GM15510 (cell line): Measurements from ENCODE around the gene BABAM2.

Experiments
- POLR2A ChIP-seq: IDR thresholded peaks from 3 replicates; pipeline ENCODE4 v1.6.1; 2011; ENCODE audit warnings: borderline replicate concordance; ENCODE audit not compliant: insufficient read length; ENCODE audit errors: extremely low read depth

Gene BABAM2

DNA sequence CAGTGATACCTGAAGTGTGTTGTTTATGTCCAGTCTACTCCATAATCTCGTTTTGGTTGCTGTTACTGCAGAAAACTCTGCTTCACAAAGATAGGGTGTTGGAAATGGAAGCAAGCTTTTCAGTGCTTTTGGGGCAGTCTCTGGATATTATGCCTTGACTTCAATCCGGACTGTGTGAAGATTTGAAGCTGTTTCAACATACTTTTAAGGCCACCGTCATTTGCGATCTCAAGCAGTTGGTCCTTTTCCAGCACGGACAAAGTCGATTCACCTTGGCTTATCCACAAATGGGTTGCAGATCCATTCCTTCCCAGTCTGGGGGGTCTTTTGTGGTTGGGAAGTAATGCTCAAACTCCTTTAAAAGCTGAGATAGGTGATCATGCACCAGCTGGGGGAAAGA lies 20.8 kb upstream of the BABAM2 start:
- no peak for TF ChIP-seq POLR2A

DNA sequence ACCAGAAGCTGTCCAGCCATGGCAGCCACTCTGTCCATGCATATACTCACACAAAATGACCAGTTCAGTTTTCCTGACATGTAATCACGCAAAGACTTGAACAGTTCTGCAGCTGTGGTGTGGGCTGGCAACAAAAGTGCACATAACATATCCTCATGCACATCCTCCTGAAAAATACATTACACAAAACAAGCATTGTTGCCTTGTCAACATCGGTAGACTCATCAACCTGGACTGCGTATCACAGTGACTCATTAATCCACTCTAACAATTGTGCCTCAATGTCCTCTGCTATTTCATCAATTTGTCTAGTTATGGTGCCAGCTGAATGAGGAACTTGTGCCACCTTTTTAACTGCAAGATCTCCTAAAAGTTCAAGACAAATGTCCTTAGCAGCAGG lies 19.8 kb upstream of the BABAM2 start:
- no peak for TF ChIP-seq POLR2A

DNA sequence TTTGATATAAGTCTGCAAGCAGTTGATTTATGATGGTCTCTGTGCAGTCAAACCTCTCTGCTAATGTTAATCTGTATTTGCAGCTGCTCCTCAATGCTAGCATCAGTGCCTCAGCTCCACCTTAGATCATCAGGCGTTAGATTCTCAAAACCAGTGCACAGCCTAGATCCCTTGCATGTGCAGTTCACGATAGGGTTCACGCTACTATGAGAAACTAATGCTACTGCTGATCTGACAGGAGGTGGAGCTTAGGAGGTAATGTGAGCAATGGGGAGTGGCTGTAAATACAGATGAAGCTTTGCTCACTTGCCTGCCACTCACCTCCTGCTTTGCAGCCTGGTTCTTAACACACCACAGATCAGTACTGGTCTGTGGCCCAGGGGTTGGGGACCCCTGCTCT lies 18.7 kb upstream of the BABAM2 start:
- no peak for TF ChIP-seq POLR2A

DNA sequence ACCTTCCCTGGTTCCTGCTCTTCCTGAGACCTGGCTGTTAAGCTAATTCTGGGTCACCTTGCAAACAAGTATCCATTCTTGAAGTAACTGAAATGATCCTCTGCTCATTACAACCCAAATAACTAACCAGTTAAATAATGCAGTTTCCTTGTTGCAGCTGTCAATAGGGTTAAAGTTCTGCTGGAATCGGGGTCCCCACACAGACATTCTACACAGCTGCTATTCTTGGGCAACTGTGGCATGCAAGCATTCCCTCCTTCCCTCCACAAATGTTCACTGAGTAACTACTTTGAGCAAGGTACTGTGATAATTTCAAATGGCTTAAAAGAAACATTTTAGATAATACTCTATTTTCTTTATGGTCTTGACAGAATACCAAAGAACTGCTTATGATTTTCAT lies 17.4 kb upstream of the BABAM2 start:
- no peak for TF ChIP-seq POLR2A

DNA sequence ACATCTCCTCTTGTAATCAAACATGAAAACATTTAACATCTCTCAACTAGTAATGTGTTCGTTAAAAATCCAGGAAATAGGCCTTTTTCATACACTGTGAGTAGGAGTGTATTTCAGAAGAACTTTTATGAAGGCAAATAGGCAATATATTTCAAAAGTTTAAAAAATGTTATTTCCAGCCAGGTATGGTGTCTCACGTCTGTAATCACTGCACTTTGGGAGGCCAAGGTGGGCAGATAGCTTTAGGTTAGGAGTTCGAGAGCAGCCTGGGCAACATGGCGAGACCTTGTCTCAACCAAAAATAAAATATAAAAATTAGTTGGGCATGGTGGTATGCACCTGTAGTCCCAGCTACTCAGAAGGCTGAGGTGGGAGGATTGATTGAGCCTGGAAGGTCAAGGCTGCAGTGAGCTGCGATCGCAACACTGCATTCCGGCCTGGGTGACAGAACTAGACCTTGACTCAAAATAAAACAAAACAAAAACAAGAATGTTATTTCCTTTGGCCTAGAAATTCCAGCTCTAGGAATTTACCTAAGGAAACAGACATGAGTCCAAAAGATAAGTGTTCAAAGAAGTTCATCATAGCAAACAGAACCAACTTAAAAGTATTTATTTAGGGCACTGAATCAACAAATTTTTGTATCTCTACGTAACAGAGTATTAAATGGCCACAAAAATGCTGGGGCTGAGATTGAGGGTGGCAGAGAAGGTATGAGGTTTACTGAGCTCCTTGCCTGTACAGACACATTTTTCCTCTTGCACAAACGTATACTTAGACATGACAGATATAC lies 15.2 kb upstream of the BABAM2 start:
- TF ChIP-seq POLR2A, result no peak

DNA sequence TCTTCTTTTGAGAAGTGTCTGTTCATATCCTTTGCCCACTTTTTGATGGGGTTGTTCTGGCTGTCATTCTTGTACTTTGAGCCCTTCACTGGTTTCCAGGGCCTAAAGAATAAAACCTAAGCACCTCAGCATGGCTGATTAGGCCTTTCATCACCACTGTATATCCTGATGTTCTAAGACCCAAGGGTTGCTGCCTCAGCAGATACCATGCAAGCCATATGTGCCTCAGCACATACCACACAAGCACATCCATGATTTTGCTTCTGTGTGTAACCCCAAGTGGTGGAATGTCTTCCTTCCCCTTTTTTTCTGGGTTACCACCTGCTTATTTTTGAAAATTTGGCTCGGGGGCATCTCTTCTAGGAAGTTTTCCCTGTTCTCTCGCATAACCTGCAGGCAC lies 11.7 kb upstream of the BABAM2 start:
- TF ChIP-seq POLR2A, result no peak

DNA sequence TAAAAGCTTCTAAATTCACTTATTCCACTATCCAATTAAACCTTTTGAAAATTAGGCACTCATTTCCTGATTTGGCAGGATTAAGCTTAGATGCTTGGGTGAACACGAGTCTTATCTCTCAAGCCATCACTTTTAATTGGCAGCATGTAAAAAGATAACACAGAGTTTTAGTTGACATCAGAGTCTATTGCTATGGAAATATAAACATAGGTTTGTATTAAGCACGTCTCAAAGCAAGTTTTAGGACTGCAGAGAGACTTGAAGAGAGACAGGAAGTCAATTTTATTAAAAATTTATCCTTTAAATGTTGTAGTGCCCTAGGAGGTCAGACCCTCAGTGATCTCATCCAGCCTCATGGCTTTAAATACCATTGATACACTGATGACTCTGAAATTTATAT lies 5.9 kb upstream of the BABAM2 start:
- no peak for TF ChIP-seq POLR2A

DNA sequence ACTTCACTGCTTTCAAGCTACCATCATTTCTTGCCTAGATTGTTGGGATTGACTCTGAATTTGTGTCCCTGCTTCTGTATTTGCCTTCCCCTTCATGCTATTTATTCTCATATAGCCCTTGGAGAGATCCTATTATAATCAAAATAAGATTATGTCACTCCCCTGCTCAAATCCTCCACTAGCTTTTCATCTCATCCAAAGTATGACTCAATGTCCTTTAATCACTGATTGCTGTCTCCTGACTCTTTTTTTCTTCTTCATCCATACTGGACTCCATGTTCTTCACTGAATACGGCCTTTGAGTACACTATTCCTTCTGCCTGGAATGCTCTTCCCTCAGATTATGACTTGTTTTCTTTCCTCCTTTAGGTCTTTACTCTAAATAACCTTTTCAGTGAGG lies 5.3 kb upstream of the BABAM2 start:
- TF ChIP-seq POLR2A, result no peak

DNA sequence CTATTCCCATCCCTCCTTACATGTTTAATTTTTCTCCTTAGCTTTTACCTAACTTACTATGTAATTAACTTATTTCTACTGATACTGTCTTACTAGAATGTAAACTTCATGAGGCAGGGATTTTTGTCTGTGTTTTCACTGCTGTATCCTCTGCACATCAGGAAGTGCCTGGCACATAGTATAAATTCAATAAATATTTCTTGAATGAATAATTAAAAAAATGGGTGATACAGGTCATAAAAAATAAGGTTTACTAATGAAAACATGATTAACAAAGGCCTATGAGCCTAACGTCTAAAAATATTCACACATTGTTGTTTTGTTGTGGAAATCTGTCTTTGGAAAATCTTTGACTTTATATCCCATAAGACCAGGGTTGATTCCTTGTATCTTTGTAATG lies 4.9 kb upstream of the BABAM2 start:
- TF ChIP-seq POLR2A, result no peak

DNA sequence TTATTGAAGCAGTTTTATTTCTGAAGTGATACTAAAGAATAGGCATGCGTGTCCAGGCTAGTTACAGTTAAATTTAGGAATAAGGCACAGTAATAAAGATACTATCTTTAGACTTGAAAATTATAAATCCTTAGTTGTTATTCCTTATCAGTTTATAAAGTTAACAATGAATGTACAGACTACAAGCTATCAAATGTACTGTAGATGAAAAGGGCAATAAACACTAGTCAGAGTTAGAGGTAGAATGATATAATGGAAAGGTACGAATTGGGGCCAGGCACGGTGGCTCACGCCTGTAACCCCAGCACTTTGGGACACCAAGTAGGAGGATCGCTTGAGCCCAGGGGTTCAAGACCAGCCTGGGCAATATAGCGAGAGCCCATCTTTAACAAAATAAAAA lies 4.2 kb upstream of the BABAM2 start:
- TF ChIP-seq POLR2A, result no peak

DNA sequence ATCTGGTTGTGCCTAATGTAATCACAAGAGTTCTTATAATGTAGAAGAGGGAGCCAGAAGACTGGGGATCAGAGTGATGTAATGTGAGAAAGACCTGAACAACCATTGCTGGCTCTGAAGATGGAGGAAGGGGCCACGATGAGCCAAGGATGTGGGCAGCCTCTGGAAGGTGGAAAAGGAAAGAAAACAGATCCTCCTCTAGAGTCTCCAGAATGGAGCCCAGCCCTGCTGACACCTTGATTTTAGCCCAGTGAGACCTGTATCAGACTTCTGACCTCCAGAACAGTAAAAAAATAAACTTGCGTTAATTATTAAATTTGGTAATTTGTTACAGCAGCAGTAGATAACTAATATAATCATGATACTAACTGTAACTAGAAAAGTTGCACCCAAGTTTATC lies 3.4 kb upstream of the BABAM2 start:
- no peak for TF ChIP-seq POLR2A

DNA sequence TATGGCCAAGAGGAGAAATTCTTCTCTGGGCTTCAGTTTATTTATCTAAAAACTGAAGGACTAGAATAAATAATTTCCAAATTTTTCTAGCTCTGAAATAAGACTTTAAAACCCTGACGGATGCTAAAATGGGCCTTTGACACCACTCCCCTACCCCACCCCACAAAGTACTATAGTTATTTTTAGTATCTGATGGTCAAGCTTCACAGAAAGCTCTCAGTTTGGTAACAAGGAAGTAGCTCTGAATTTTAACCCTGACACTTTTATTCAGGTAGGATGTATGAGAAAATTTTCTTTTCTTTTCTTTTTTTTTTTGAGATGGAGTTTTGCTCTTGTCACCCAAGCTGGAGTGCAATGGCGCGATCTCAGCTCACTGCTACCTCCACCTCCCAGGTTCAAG lies 2.7 kb upstream of the BABAM2 start:
- no peak for TF ChIP-seq POLR2A

DNA sequence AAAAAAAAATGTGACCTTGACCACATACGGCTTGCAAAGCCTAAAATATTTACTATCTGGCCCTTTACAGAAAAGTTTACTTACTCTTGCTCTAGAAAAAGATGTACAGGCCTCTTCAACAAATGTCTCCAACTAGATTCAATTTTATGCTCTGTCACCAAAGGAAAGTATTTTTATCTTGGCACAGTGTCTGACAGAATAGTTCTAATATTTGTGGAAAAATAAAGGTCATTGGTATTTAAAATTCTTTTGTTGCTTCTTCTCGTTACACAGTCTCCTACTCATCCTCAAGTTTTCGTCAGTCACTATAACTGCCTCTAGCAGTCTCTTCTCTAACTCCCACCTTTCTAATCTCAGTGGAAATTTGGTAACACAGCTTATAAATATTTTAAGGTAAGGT lies 1.7 kb upstream of the BABAM2 start:
- TF ChIP-seq POLR2A, result no peak

DNA sequence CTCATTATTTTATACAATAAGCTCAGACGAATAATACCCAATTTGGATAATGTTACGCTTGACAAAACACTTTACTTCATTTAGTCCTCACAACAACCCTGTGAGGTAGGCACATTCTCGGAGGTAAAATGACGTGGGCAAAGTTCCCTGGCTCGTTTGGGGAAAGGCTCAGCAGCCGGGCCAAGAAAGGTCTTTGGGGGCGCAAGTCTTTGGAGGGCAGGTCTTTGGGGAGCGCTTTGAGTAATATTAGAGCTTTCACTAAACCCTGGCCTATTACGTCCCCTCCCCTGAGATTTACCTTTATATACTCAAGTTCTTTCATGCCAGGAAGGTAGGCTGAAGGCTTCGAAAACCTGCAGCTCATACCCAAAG lies 769 bp upstream of the BABAM2 start:
- no peak for TF ChIP-seq POLR2A

DNA sequence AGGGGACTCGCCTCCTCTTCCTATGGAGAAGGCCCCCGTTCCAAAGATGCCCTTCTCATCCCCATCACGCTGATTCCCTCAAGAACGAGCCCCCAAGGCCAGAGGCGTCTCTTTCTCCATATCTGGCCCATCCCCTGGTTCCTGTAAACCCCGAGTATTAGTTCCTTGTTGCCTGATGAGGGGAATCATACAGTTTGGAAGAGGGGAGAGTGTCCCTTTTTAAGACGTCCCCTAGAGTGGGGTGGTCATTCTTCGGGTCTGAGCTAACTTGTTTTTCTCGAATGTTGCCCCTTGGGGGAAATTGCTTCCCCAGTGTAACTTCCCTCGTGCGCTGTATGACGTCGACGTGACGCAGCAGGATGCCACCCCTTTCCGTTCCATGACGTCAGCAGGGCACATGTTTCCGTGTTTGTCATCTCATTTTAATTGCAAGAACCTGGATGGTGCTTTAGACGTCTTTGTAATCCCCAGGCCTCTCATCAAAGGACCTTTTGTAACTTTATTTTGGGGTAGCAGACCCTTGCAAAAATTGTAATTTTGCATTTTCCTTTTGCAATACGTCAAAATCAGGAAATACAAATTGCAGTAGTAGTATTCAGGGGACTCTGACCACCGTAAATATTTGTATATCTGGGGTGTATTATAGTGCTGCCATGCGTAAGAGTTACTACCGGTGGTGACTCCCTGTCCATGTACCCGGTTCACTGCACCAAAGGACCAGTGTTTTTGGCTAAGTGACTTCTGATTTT lies 569 bp downstream of the BABAM2 start:
- TF ChIP-seq POLR2A, result no peak

DNA sequence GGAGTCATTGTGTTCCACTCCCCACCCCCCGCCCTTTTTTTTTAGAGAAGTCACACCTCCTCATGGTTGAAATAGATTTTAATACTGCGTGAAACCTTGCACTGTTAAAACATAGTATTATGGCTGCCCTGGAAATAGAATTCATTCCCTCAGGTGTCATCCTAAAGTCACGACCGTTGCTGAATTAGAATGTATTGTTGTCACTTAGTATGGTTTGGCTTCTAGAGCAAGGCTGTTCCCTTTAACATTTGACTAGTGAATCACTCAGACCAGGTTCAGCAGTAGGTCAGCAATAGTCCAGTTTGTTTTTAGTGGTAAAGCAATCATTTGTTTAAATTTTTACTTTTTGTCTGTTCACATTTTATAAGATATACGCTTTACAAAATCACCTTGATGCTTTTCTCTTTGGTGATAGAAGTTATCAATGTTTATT lies 1.2 kb downstream of the BABAM2 start:
- no peak for TF ChIP-seq POLR2A
